ENCODE measurements around the gene PPP2R2B. TPM values are rescaled to one million over a fixed set of nuclear protein-coding genes. Genes with fewer than 3 reads are reported as not detected.

The PPP2R2B gene
- total and polyA plus RNA-seq, 2 donors (not counting 3 experiments of a cell fraction or from before 2014, with no cell fraction given): not detected

DNA sequence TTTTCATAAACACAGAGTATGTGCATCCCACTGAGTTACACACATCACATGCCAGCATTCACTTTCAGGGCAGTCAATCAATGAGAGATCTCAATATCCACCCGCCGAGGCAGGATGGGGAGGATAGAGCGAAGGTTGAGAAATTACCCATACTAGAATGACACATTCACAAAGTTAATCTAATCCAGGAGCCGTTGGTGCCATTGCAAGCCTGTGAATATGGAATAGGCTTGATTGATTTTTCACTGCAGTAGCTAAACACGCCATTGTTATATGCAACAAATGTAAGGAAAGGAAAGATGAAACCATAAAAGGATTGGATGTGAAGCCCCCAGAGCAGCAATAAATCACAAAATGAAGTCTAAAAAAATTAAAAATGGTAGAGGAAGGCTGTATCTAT, 194.7 kb downstream of the PPP2R2B start:
- CTCF ChIA-PET: interaction anchor here (1.8 kb wide), 1 partner anchor 8 kb away, joined by 4 read pairs; no protein-coding TSS in a partner anchor
- TF ChIP-seq MYC (IDR thresholded peaks at IDR 0.05; ENCODE audit: low read depth, low read length) (no peak), FOS (IDR thresholded peaks at IDR 0.05; ENCODE audit: borderline replicate concordance, insufficient read depth, low read length) (no peak)
- H2AFZ ChIP-seq (ENCODE audit: low read depth, low read length): no peak overlapping the region

DNA sequence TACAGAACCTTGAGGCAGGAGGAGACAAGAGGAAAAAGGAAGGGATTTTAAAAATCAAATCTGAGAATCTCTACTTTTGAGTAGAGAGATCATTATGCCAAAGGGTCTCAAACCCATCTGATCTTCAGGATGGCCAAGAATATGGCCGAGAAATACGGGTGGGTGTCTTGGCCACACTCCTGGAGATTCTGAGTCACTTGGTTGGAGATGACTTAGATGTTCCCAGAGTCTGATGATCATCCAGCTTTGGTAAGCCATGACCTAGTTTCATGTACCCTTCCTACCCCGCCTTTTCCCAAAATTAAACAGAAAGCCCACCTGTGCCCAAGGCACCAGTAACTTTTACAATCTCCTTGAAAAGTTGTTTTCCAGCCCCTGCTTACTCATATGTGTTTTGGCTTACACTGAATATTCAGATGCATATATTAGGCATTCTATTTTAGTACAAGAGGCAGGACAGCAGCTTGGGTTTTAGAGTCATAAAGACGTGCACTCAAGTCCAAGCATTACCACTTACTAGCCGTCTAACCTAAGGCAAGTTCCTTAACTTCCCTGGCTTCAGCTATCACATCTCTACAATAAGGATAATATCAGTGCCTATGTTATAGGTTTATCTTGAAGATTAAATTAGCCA, 195.5 kb downstream of the PPP2R2B start:
- Histone ChIP-seq H3K36me3 (ENCODE audit: control insufficient read depth in 2 of 2, extremely low read depth in 1 of 2, insufficient read depth in 2 of 2, low read length in 2 of 2) (no peaks in the 10 kb centered on the region), H3K4me1 (ENCODE audit: control insufficient read depth, extremely low read depth, insufficient read depth, low read length) (no peaks in the 10 kb centered on the region), H3K27ac (ENCODE audit: insufficient read depth, low read depth, low read length) (no peak overlapping the region), H3K79me2 (ENCODE audit: control insufficient read depth, insufficient read depth, low read length) (no peaks in the 10 kb centered on the region), H3K9ac (replicated peaks; ENCODE audit: extremely low read depth, insufficient read depth, low read length) (no peak overlapping the region), H4K20me1 (replicated peaks; ENCODE audit: control insufficient read depth, extremely low read depth, insufficient read depth, low read length) (no peaks in the 10 kb centered on the region), H3K27me3 (ENCODE audit: control insufficient read depth in 2 of 2, insufficient read depth in 2 of 2, low read length in 2 of 2) (no peaks in the 10 kb centered on the region), H2AFZ (ENCODE audit: low read depth, low read length) (no peak overlapping the region), H3K9me1 (replicated peaks; ENCODE audit: control insufficient read depth, extremely low read depth, insufficient read depth, low read length) (no peaks in the 10 kb centered on the region), H3K9me3 (replicated peaks; ENCODE audit: control insufficient read depth, insufficient read depth, low read length) (no peaks in the 10 kb centered on the region), H3K4me2 (ENCODE audit: insufficient read depth, low read length) (no peak overlapping the region), H3K4me3 (replicated peaks in 1 of 3; ENCODE audit: insufficient read depth in 1 of 3, low read depth in 1 of 3, low read length in 3 of 3) (no peak overlapping the region)
- FAIRE-seq: no peak
- BruUV-seq (replicated peaks): no TSS peak
- no peak for DNase-seq (ENCODE audit: low read depth, low spot score)
- dilution Hi-C loops (cut with MboI; ENCODE audit: extremely low pct_ligation_motif_present, low sequenced_read_pairs): no loop called here
- ChIA-PET POLR2A (no interaction called here), CTCF (interaction anchor here (1.8 kb wide), 1 partner anchor 9 kb away, joined by 4 read pairs; no protein-coding TSS in a partner anchor)
- TF ChIP-seq, protein P1, sequence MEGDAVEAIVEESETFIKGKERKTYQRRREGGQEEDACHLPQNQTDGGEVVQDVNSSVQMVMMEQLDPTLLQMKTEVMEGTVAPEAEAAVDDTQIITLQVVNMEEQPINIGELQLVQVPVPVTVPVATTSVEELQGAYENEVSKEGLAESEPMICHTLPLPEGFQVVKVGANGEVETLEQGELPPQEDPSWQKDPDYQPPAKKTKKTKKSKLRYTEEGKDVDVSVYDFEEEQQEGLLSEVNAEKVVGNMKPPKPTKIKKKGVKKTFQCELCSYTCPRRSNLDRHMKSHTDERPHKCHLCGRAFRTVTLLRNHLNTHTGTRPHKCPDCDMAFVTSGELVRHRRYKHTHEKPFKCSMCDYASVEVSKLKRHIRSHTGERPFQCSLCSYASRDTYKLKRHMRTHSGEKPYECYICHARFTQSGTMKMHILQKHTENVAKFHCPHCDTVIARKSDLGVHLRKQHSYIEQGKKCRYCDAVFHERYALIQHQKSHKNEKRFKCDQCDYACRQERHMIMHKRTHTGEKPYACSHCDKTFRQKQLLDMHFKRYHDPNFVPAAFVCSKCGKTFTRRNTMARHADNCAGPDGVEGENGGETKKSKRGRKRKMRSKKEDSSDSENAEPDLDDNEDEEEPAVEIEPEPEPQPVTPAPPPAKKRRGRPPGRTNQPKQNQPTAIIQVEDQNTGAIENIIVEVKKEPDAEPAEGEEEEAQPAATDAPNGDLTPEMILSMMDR (IDR thresholded peaks at IDR 0.05; ENCODE audit: extremely low read depth in 1 of 2, insufficient read depth in 1 of 2, low read depth in 1 of 2, low read length in 2 of 2): no peak
- TF ChIP-seq, protein P2, sequence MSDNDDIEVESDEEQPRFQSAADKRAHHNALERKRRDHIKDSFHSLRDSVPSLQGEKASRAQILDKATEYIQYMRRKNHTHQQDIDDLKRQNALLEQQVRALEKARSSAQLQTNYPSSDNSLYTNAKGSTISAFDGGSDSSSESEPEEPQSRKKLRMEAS (IDR thresholded peaks at IDR 0.05; ENCODE audit: insufficient read depth, insufficient read length): no peak
- TF ChIP-seq GATA2 (IDR thresholded peaks at IDR 0.05; ENCODE audit: insufficient read depth, insufficient read length, low read depth, low read length) (no peak), POLR2A (IDR thresholded peaks at IDR 0.05; ENCODE audit: low read depth, low read length) (no peak), JUN (IDR thresholded peaks at IDR 0.05; ENCODE audit: borderline replicate concordance, insufficient read depth, insufficient read length, low read depth) (no peak), EZH2 (IDR thresholded peaks at IDR 0.05; ENCODE audit: borderline replicate concordance, low read depth, low read length, severe bottlenecking) (no peak), MYC (IDR thresholded peaks at IDR 0.05; ENCODE audit: low read depth, low read length) (no peak), FOS (IDR thresholded peaks at IDR 0.05; ENCODE audit: borderline replicate concordance, insufficient read depth, low read length) (no peak), POLR2AphosphoS5 (IDR thresholded peaks at IDR 0.05; ENCODE audit: insufficient read depth, low read depth, low read length) (no peak)
- intact Hi-C loops (cut with micrococcal nuclease): no loop called here

More for the DNA sequence above, 194.7 kb downstream of the PPP2R2B start:
- H3K4me1 ChIP-seq (ENCODE audit: control insufficient read depth, extremely low read depth, insufficient read depth, low read length): no peaks in the 10 kb centered on the region
- no peak overlapping the region for H3K9ac ChIP-seq (replicated peaks; ENCODE audit: extremely low read depth, insufficient read depth, low read length)
- POLR2A ChIA-PET: no interaction called here
- no peak overlapping the region for H3K4me3 ChIP-seq (replicated peaks in 1 of 3; ENCODE audit: insufficient read depth in 1 of 3, low read depth in 1 of 3, low read length in 3 of 3)
- no peaks in the 10 kb centered on the region for H4K20me1 ChIP-seq (replicated peaks; ENCODE audit: control insufficient read depth, extremely low read depth, insufficient read depth, low read length)
- intact Hi-C loops (cut with micrococcal nuclease): no loop called here
- DNase-seq (ENCODE audit: low read depth, low spot score): no peak
- no TSS peak for BruUV-seq (replicated peaks)
- no peak overlapping the region for H3K4me2 ChIP-seq (ENCODE audit: insufficient read depth, low read length)
- no peaks in the 10 kb centered on the region for H3K9me3 ChIP-seq (replicated peaks; ENCODE audit: control insufficient read depth, insufficient read depth, low read length)
- no peak for FAIRE-seq
- no peak overlapping the region for H3K27ac ChIP-seq (ENCODE audit: insufficient read depth, low read depth, low read length)
- H3K79me2 ChIP-seq (ENCODE audit: control insufficient read depth, insufficient read depth, low read length): no peaks in the 10 kb centered on the region
- H3K36me3 ChIP-seq (ENCODE audit: control insufficient read depth in 2 of 2, extremely low read depth in 1 of 2, insufficient read depth in 2 of 2, low read length in 2 of 2): no peaks in the 10 kb centered on the region
- H3K9me1 ChIP-seq (replicated peaks; ENCODE audit: control insufficient read depth, extremely low read depth, insufficient read depth, low read length): no peaks in the 10 kb centered on the region
- H3K27me3 ChIP-seq (ENCODE audit: control insufficient read depth in 2 of 2, insufficient read depth in 2 of 2, low read length in 2 of 2): no peaks in the 10 kb centered on the region
- dilution Hi-C loops (cut with MboI; ENCODE audit: extremely low pct_ligation_motif_present, low sequenced_read_pairs): no loop called here
